Measurements from ENCODE around the gene DYNLT3. TPM values are rescaled to one million over a fixed set of nuclear protein-coding genes. Genes with fewer than 3 reads are reported as not detected.

The DYNLT3 gene
- total and polyA plus RNA-seq, 2 experiments from 2014 or later = 36.7 to 42.8 TPM

DNA sequence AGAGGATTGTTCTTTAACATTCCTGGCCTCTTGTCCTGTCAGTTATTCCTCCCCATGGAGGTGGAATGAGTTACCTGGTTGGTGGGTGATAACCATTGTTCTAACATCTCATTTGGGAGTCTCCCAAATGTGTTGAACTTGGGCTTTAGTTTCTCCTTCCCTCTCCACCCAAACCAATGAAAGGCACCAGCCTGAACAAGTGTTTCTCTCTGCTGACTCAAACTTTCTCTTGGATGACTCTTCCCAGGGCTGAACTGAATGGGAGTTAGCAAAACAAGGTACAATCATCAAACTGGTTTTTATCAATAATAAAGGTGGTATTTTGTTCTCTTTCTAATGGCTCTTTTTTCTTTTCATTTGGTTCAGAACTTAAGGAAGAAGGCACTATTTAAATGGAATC is 2.7 kb downstream of the DYNLT3 start:
- no peak for DNase-seq (ENCODE audit: low spot score)
- no peaks in the 10 kb centered on the region for H3K79me2 ChIP-seq
- no peaks in the 10 kb centered on the region for H3K9me2 ChIP-seq (replicated peaks; ENCODE audit: insufficient read depth)
- H3K4me1 ChIP-seq (ENCODE audit: insufficient read depth) = no peaks in the 10 kb centered on the region
- TF ChIP-seq CTCF (IDR thresholded peaks at IDR 0.05; ENCODE audit: poor library complexity) (no peak), EZH2phosphoT487 (IDR thresholded peaks at IDR 0.05; ENCODE audit: low read depth, severe bottlenecking, unreplicated experiment) (no peak), EZH2 (IDR thresholded peaks at IDR 0.05; ENCODE audit: borderline replicate concordance) (no peak)
- no peak overlapping the region for H2AFZ ChIP-seq
- no peaks in the 10 kb centered on the region for H3K27me3 ChIP-seq
- H3K27ac ChIP-seq = no peak overlapping the region
- no peaks in the 10 kb centered on the region for H3K36me3 ChIP-seq (replicated peaks; ENCODE audit: insufficient read depth, low read depth)
- H4K20me1 ChIP-seq (ENCODE audit: insufficient read depth, poor library complexity, severe bottlenecking) = no peaks in the 10 kb centered on the region
- no peak overlapping the region for H3K4me3 ChIP-seq
- H3K4me2 ChIP-seq = no peak overlapping the region
- H3K9me3 ChIP-seq (ENCODE audit: low read depth) = no peaks in the 10 kb centered on the region

GRCh38 chrX:37840931-37841330 is 6.4 kb downstream of the DYNLT3 start:
- Histone ChIP-seq H3K9me2 (replicated peaks; ENCODE audit: insufficient read depth) (no peaks in the 10 kb centered on the region), H3K79me2 (no peaks in the 10 kb centered on the region), H3K4me3 (no peak overlapping the region), H3K36me3 (replicated peaks; ENCODE audit: insufficient read depth, low read depth) (no peaks in the 10 kb centered on the region), H4K20me1 (ENCODE audit: insufficient read depth, poor library complexity, severe bottlenecking) (no peaks in the 10 kb centered on the region), H3K4me2 (no peak overlapping the region), H3K27me3 (no peaks in the 10 kb centered on the region), H3K4me1 (ENCODE audit: insufficient read depth) (no peaks in the 10 kb centered on the region), H2AFZ (no peak overlapping the region), H3K9me3 (ENCODE audit: low read depth) (no peaks in the 10 kb centered on the region), H3K27ac (no peak overlapping the region)
- no peak for TF ChIP-seq CTCF (IDR thresholded peaks at IDR 0.05; ENCODE audit: poor library complexity)
- TF ChIP-seq EZH2 (IDR thresholded peaks at IDR 0.05; ENCODE audit: borderline replicate concordance) = no peak
- TF ChIP-seq EZH2phosphoT487 (IDR thresholded peaks at IDR 0.05; ENCODE audit: low read depth, severe bottlenecking, unreplicated experiment) = no peak
- DNase-seq (ENCODE audit: low spot score) = no peak
- WGBS (ENCODE audit: low lambda C conversion rate, missing lambda C conversion rate) = 62% methylated on average over 3 of the region's 3 CpGs

- no peaks in the 10 kb centered on the region for H3K36me3 ChIP-seq (replicated peaks; ENCODE audit: insufficient read depth, low read depth)
- H3K27me3 ChIP-seq = no peaks in the 10 kb centered on the region
- H3K4me3 ChIP-seq = no peak overlapping the region
- no peak overlapping the region for H3K4me2 ChIP-seq
- H3K27ac ChIP-seq = no peak overlapping the region
- TF ChIP-seq CTCF (IDR thresholded peaks at IDR 0.05; ENCODE audit: poor library complexity) (no peak), EZH2 (IDR thresholded peaks at IDR 0.05; ENCODE audit: borderline replicate concordance) (no peak), EZH2phosphoT487 (IDR thresholded peaks at IDR 0.05; ENCODE audit: low read depth, severe bottlenecking, unreplicated experiment) (no peak)
- no peaks in the 10 kb centered on the region for H3K9me2 ChIP-seq (replicated peaks; ENCODE audit: insufficient read depth)
- H3K79me2 ChIP-seq = no peaks in the 10 kb centered on the region
- H3K9me3 ChIP-seq (ENCODE audit: low read depth) = no peaks in the 10 kb centered on the region
- DNase-seq (ENCODE audit: low spot score) = no peak
- no peaks in the 10 kb centered on the region for H3K4me1 ChIP-seq (ENCODE audit: insufficient read depth)
- no peaks in the 10 kb centered on the region for H4K20me1 ChIP-seq (ENCODE audit: insufficient read depth, poor library complexity, severe bottlenecking)
- 54% methylated on average over 4 of the region's 4 CpGs for WGBS (ENCODE audit: low lambda C conversion rate, missing lambda C conversion rate)
- H2AFZ ChIP-seq = no peak overlapping the region
These were observed 12.4 kb downstream of the DYNLT3 start for GRCh38 chrX:37834937-37835336.

GRCh38 chrX:37830371-37830770 is 17.0 kb downstream of the DYNLT3 start:
- DNase-seq (ENCODE audit: low spot score) = no peak
- 75% methylated on average over 1 of the region's 1 CpG for WGBS (ENCODE audit: low lambda C conversion rate, missing lambda C conversion rate)
- Histone ChIP-seq H3K27me3 (no peaks in the 10 kb centered on the region), H3K79me2 (no peaks in the 10 kb centered on the region), H3K36me3 (replicated peaks; ENCODE audit: insufficient read depth, low read depth) (no peaks in the 10 kb centered on the region), H4K20me1 (ENCODE audit: insufficient read depth, poor library complexity, severe bottlenecking) (no peaks in the 10 kb centered on the region), H3K9me2 (replicated peaks; ENCODE audit: insufficient read depth) (no peaks in the 10 kb centered on the region), H2AFZ (no peak overlapping the region), H3K27ac (no peak overlapping the region), H3K4me2 (no peak overlapping the region), H3K4me1 (ENCODE audit: insufficient read depth) (no peaks in the 10 kb centered on the region), H3K9me3 (ENCODE audit: low read depth) (no peaks in the 10 kb centered on the region), H3K4me3 (no peak overlapping the region)
- TF ChIP-seq EZH2phosphoT487 (IDR thresholded peaks at IDR 0.05; ENCODE audit: low read depth, severe bottlenecking, unreplicated experiment) = no peak
- no peak for TF ChIP-seq EZH2 (IDR thresholded peaks at IDR 0.05; ENCODE audit: borderline replicate concordance)
- TF ChIP-seq CTCF (IDR thresholded peaks at IDR 0.05; ENCODE audit: poor library complexity) = no peak

Data from hepatocyte (in vitro differentiated cells).